H1 (cell line): Measurements from ENCODE around the gene RBM26. TPM values are rescaled to one million over a fixed set of nuclear protein-coding genes. Genes with fewer than 3 reads are reported as not detected.

Experiments
- CTCF ChIA-PET: fragments of 300-600 bp; sonication (Branson Sonifier 250); formaldehyde crosslinking; loops from one replicate; lab custom pipeline; 2021; ENCODE audit not compliant: partially characterized antibody; lab: Charles Lee
- POLR2A ChIA-PET: fragments of 300-600 bp; sonication (Branson Sonifier 250); formaldehyde crosslinking; loops from one replicate; lab custom pipeline; 2021; ENCODE audit warnings: inconsistent platforms; ENCODE audit not compliant: partially characterized antibody; lab: Charles Lee
- DNase-seq, 2 experiments: peaks; one replicate each; pipeline versions ENCODE4 v3.0.0 to v3.0.0-alpha.2; 2010 to 2022; ENCODE audit warnings: low spot score in 2 of 2, low read depth in 1 of 2, mixed read lengths in 1 of 2
- FAIRE-seq: peaks from 2 replicates; lab custom pipeline; 2011; peaks lifted over from hg19 to GRCh38; lab: Jason Lieb, UNC
- H2AFZ ChIP-seq: 2 replicates; pipeline ENCODE4 v1.8.1; 2012; ENCODE audit warnings: low read length, inconsistent platforms
- H2AK5ac ChIP-seq: 2 replicates; pipeline ENCODE4 v1.6.1; 2013; ENCODE audit warnings: low read depth, low read length
- H2BK120ac ChIP-seq: replicated peaks from 2 replicates; pipeline ENCODE3; 2013; ENCODE audit warnings: low read depth, low read length, inconsistent platforms
- H2BK12ac ChIP-seq: 2 replicates; pipeline ENCODE4 v1.6.1; 2013; ENCODE audit warnings: low read depth, low read length
- H2BK15ac ChIP-seq: 2 replicates; pipeline ENCODE4 v1.6.1; 2013; ENCODE audit warnings: low read length
- H2BK20ac ChIP-seq: 2 replicates; pipeline ENCODE4 v1.6.1; 2013; ENCODE audit warnings: low read length
- H2BK5ac ChIP-seq: 2 replicates; pipeline ENCODE4 v1.6.1; 2013; ENCODE audit warnings: low read depth, low read length
- H3K14ac ChIP-seq: 2 replicates; pipeline ENCODE4 v1.6.1; 2013; ENCODE audit warnings: inconsistent platforms; ENCODE audit not compliant: insufficient read length
- H3K18ac ChIP-seq: 2 replicates; pipeline ENCODE4 v1.6.1; 2013; ENCODE audit warnings: low read length; ENCODE audit errors: extremely low read depth
- H3K23ac ChIP-seq: 2 replicates; pipeline ENCODE4 v1.6.1; 2013; ENCODE audit warnings: inconsistent platforms; ENCODE audit not compliant: insufficient read length
- H3K23me2 ChIP-seq: 2 replicates; pipeline ENCODE4 v1.6.1; 2013; ENCODE audit warnings: low read depth, low read length
- H3K27ac ChIP-seq: 2 replicates; pipeline ENCODE4 v1.6.1; 2011; ENCODE audit warnings: low read depth, low read length, inconsistent platforms
- H3K27me3 ChIP-seq, 4 experiments: replicated peaks in 1 of 4; 1 replicate in 1 of 4; 2 replicates in 3 of 4; pipeline versions ENCODE4 v1.6.1 to v1.8.1; 2011 to 2013; ENCODE audit warnings: low read length in 3 of 4, mild to moderate bottlenecking in 3 of 4, inconsistent platforms in 2 of 4, mixed read lengths in 2 of 4, moderate library complexity in 1 of 4; ENCODE audit not compliant: control insufficient read depth in 3 of 4, insufficient read depth in 3 of 4; ENCODE audit errors: extremely low read depth in 1 of 4
- H3K36me3 ChIP-seq, 4 experiments: 2 replicates each; pipeline versions ENCODE4 v1.6.1 to v1.8.1; 2011 to 2013; ENCODE audit warnings: mild to moderate bottlenecking in 4 of 4, low read length in 3 of 4, moderate library complexity in 2 of 4, control low read depth in 1 of 4, inconsistent platforms in 1 of 4; ENCODE audit not compliant: insufficient read depth in 4 of 4, control insufficient read depth in 2 of 4
- H3K4ac ChIP-seq: replicated peaks from 2 replicates; pipeline ENCODE3; 2013; ENCODE audit warnings: low read length, low read depth, mixed read lengths, inconsistent platforms; ENCODE audit not compliant: insufficient read length
- H3K4me1 ChIP-seq, 4 experiments: replicated peaks in 1 of 4; 1 replicate in 1 of 4; 2 replicates in 3 of 4; pipeline versions ENCODE4 v1.6.1 to v1.8.1; 2011 to 2013; ENCODE audit warnings: low read length in 3 of 4, inconsistent platforms in 2 of 4, mixed read lengths in 1 of 4; ENCODE audit not compliant: insufficient read depth in 4 of 4, control insufficient read depth in 3 of 4
- H3K4me2 ChIP-seq, 2 experiments: 2 replicates each; pipeline versions ENCODE4 v1.6.1 to v1.8.1; 2011 to 2013; ENCODE audit warnings: low read depth in 2 of 2, low read length in 2 of 2, control low read depth in 1 of 2, inconsistent platforms in 1 of 2, mild to moderate bottlenecking in 1 of 2; ENCODE audit not compliant: insufficient read depth in 1 of 2
- H3K4me3 ChIP-seq, 4 experiments: fragments of 200-600, 300-600 bp in 1 of 4; sonication (generic), shearing (Covaris generic), sonication (Bioruptor Twin) in 1 of 4; 2 replicates each; pipeline versions ENCODE4 v1.5.1 to v1.8.1; 2011 to 2016; ENCODE audit warnings: low read length in 4 of 4, low read depth in 3 of 4, control low read depth in 2 of 4, inconsistent platforms in 2 of 4, mild to moderate bottlenecking in 2 of 4, mixed read lengths in 1 of 4, moderate library complexity in 1 of 4; ENCODE audit not compliant: insufficient read depth in 2 of 4; ENCODE audit errors: extremely low read depth in 1 of 4
- H3K56ac ChIP-seq: replicated peaks from 2 replicates; pipeline ENCODE3; 2013; ENCODE audit warnings: low read depth, mild to moderate bottlenecking, mixed read lengths, low read length, inconsistent platforms; ENCODE audit not compliant: insufficient read length
- H3K79me1 ChIP-seq: 2 replicates; pipeline ENCODE4 v1.6.1; 2013; ENCODE audit warnings: low read depth, low read length, control low read depth
- H3K79me2 ChIP-seq, 2 experiments: 2 replicates each; pipeline versions ENCODE4 v1.6.1 to v1.8.1; 2012 to 2013; ENCODE audit warnings: low read length in 2 of 2, mild to moderate bottlenecking in 2 of 2, inconsistent platforms in 1 of 2; ENCODE audit not compliant: insufficient read depth in 2 of 2, control insufficient read depth in 1 of 2
- H3K9ac ChIP-seq, 4 experiments: replicated peaks in 1 of 4; 1 replicate in 1 of 4; 2 replicates in 3 of 4; pipeline versions ENCODE4 v1.6.1 to v1.8.1; 2011 to 2013; ENCODE audit warnings: low read depth in 3 of 4, low read length in 3 of 4, control low read depth in 2 of 4, mild to moderate bottlenecking in 2 of 4, moderate library complexity in 2 of 4, inconsistent platforms in 1 of 4; ENCODE audit errors: extremely low read depth in 1 of 4
- H3K9me3 ChIP-seq, 2 experiments: 2 replicates each; pipeline versions ENCODE4 v1.6.1 to v1.8.1; 2012 to 2013; ENCODE audit warnings: mild to moderate bottlenecking in 2 of 2, moderate library complexity in 2 of 2, control low read depth in 1 of 2, inconsistent platforms in 1 of 2, low read depth in 1 of 2, low read length in 1 of 2, mixed read lengths in 1 of 2; ENCODE audit not compliant: insufficient read depth in 2 of 2
- H4K20me1 ChIP-seq, 2 experiments: replicated peaks in 1 of 2; 2 replicates each; pipeline versions ENCODE3 to v1.8.1; 2011 to 2013; ENCODE audit warnings: inconsistent platforms in 2 of 2, low read length in 2 of 2, mild to moderate bottlenecking in 1 of 2; ENCODE audit not compliant: insufficient read depth in 2 of 2, control insufficient read depth in 1 of 2
- H4K5ac ChIP-seq: 2 replicates; pipeline ENCODE4 v1.6.1; 2013; ENCODE audit warnings: low read length, low read depth, mixed read lengths, inconsistent platforms; ENCODE audit not compliant: insufficient read length
- H4K8ac ChIP-seq: 2 replicates; pipeline ENCODE4 v1.8.0; 2013; ENCODE audit warnings: mild to moderate bottlenecking, moderate library complexity, low read length, inconsistent platforms; ENCODE audit not compliant: insufficient read depth; ENCODE audit errors: extremely low read depth
- H4K91ac ChIP-seq: replicated peaks from 2 replicates; pipeline ENCODE3; 2013; ENCODE audit warnings: low read length, mixed read lengths, inconsistent platforms; ENCODE audit not compliant: insufficient read length
- ASH2L ChIP-seq: fragments of 200-600, 300-600 bp; sonication (generic); IDR thresholded peaks from one replicate; pipeline ENCODE4 v1.7.1; 2017; ENCODE audit warnings: low read length
- EP300 ChIP-seq, 2 experiments: IDR thresholded peaks; 1 replicate in 1 of 2; 2 replicates in 1 of 2; pipeline ENCODE4 v1.6.1; 2011 to 2012; ENCODE audit warnings: low read depth in 2 of 2, low read length in 2 of 2, mild to moderate bottlenecking in 2 of 2, borderline replicate concordance in 1 of 2, inconsistent platforms in 1 of 2, moderate library complexity in 1 of 2
- SP2 ChIP-seq: IDR thresholded peaks from 2 replicates; pipeline ENCODE4 v1.6.1; 2012; ENCODE audit warnings: mild to moderate bottlenecking, low read length, inconsistent platforms
- WGBS, 2 experiments: shearing (Covaris generic) in 1 of 2; methylation state at CpG; one replicate each; pipeline versions ENCODE4 v1.1.6 to v1.1.7; 2013 to 2015; ENCODE audit warnings: low lambda C conversion rate in 2 of 2, mixed read lengths in 2 of 2, inconsistent platforms in 1 of 2, low coverage in 1 of 2, missing lambda C conversion rate in 1 of 2; ENCODE audit not compliant: insufficient replicate concordance in 2 of 2, insufficient coverage in 1 of 2, insufficient read length in 1 of 2; ENCODE audit errors: extremely low coverage in 1 of 2, missing lambda C conversion rate in 1 of 2; 5-methylcytosine and 5-hydroxymethylcytosine counted together
- polyA plus RNA-seq, 7 experiments: library from polyadenylated mRNA; depleted of rRNA in 3 of 7; stranded (reverse) in 5 of 7; unstranded in 2 of 7; fragments of >200 nt in 5 of 7; fragments of 200-250 nt in 2 of 7; gene quantifications; 1 replicate in 5 of 7; 2 replicates in 1 of 7; 4 replicates in 1 of 7; pipeline versions ENCODE4 v1.2.1 to v1.2.3, GENCODE V29; 2011 to 2013; ENCODE audit warnings: missing spikeins in 2 of 7, mixed read lengths in 2 of 7
- total RNA-seq: library from RNA; stranded (reverse); fragmentation: NEBNext Ultra II Directional; extraction: Animal tissue kit (Norgen Biotek cat#: 25700); gene quantifications from 2 replicates; pipeline ENCODE4 v1.2.1, GENCODE V29; 2021

The RBM26 gene
- total and polyA plus RNA-seq, 2 of the 8 experiments (the other 6 are each of a cell fraction or from before 2014, with no cell fraction given): 20.3 to 65.5 TPM

- Histone ChIP-seq H2AFZ (no peak overlapping the region), H3K18ac (no peak overlapping the region), H3K27me3 (no peaks in the 10 kb centered on the region; a peak in 1 of 7 replicates), H3K9me3 (peaks cover 19 to 23% of the 10 kb centered on the region in 2 experiments), H2BK5ac (no peak overlapping the region), H3K14ac (no peak overlapping the region), H2BK20ac (no peak overlapping the region), H3K56ac (no peak overlapping the region), H4K20me1 (no peaks in the 10 kb centered on the region), H3K4me1 (no peaks in the 10 kb centered on the region), H3K4ac (no peak overlapping the region), H3K4me3 (no peak overlapping the region), H3K23ac (no peak overlapping the region), H2BK15ac (no peak overlapping the region), H3K27ac (no peak overlapping the region), H4K91ac (no peak overlapping the region), H2BK12ac (no peak overlapping the region), H2AK5ac (no peak overlapping the region), H3K79me2 (no peaks in the 10 kb centered on the region), H2BK120ac (no peak overlapping the region), H3K4me2 (no peak overlapping the region), H3K9ac (no peak overlapping the region)
- no peak for FAIRE-seq
- DNase-seq: no peak
- CTCF ChIA-PET: interaction anchor here (0.6 to 1.2 kb wide), 3 partner anchors 11 to 711 kb away, joined by 3 read pairs; no protein-coding TSS in a partner anchor
- 65% methylated on average over 2 of the region's 2 CpGs; no CpG with 5 or more reads in 1 of the 2 experiments for WGBS, 2 experiments
- POLR2A ChIA-PET: interaction anchor here (1.4 kb wide), 1 partner anchor 17 kb away, joined by 3 read pairs; no protein-coding TSS in a partner anchor
- TF ChIP-seq SP2 (no peak), EP300 (IDR thresholded peaks at IDR 0.05; ENCODE audit: borderline replicate concordance in 1 of 2, low read depth in 2 of 2, low read length in 2 of 2) (no peak), ASH2L (no peak)
- TF ChIP-seq, all 59 proteins: peak for 0
- Histone ChIP-seq H3K79me1 (no peaks in the 10 kb centered on the region), H3K23me2 (no peaks in the 10 kb centered on the region), H4K5ac (no peak overlapping the region), H3K36me3 (peaks cover 0 to 2% (median 0%) of the 10 kb centered on the region in 4 experiments; a peak in 1 of 8 replicates), H4K8ac (no peak overlapping the region)
Observed at GRCh38 chr13:79297128-79297527, 108.9 kb downstream of the RBM26 start.
